IMR-90 (cell line): ENCODE data around the gene SEMA4A. TPM values are rescaled to one million over a fixed set of nuclear protein-coding genes. Genes with fewer than 3 reads are reported as not detected.
A peak's percentile ranks its signal among the peaks of the same experiment; 100 is the strongest.

Experiments
- ATAC-seq: fragments of 200-7000 bp; cut with Tn5 transposase; 2 replicates; pipeline ENCODE4 v1.9.1; 2020; ENCODE audit warnings: low read depth, mild to moderate bottlenecking, moderate library complexity
- BruUV-seq: library from RNA; stranded (reverse); fragments of 400-500 nt; replicated peaks from 2 replicates; lab custom pipeline; 2021; lab: Mats Ljungman, UMichigan
- CTCF ChIA-PET: fragments of 300-600 bp; formaldehyde crosslinking; extraction: SDS; loops from one replicate; lab custom pipeline; 2021; ENCODE audit warnings: antibody characterized with exemption; lab: Yijun Ruan, JAX
- POLR2A ChIA-PET: fragments of 300-600 bp; sonication (Branson Sonifier 250); formaldehyde crosslinking; loops from one replicate; lab custom pipeline; 2022; ENCODE audit warnings: antibody characterized with exemption; ENCODE audit not compliant: unreplicated experiment; lab: Charles Lee
- DNase-seq: peaks from one replicate; pipeline ENCODE4 v3.0.0; 2013
- H2AFZ ChIP-seq: replicated peaks from 2 replicates; pipeline ENCODE3; 2013; ENCODE audit warnings: low read length, mild to moderate bottlenecking; ENCODE audit not compliant: poor library complexity
- H2AK5ac ChIP-seq: 2 replicates; pipeline ENCODE4 v1.6.1; 2013; ENCODE audit warnings: low read depth, low read length, inconsistent platforms
- H2AK9ac ChIP-seq: replicated peaks from 2 replicates; pipeline ENCODE3; 2013; ENCODE audit warnings: mild to moderate bottlenecking, low read depth, low read length, moderate library complexity; ENCODE audit not compliant: poor library complexity
- H2BK120ac ChIP-seq: 2 replicates; pipeline ENCODE4 v1.6.1; 2013; ENCODE audit warnings: low read depth, low read length, inconsistent platforms
- H2BK15ac ChIP-seq: 3 replicates; pipeline ENCODE4 v1.6.1; 2013; ENCODE audit warnings: low read depth, low read length, inconsistent platforms
- H2BK20ac ChIP-seq: 2 replicates; pipeline ENCODE4 v1.6.1; 2013; ENCODE audit warnings: low read depth, mild to moderate bottlenecking, inconsistent platforms, low read length, moderate library complexity
- H2BK5ac ChIP-seq: 2 replicates; pipeline ENCODE4 v1.6.1; 2013; ENCODE audit warnings: mild to moderate bottlenecking, low read depth, low read length, inconsistent platforms; ENCODE audit not compliant: poor library complexity, severe bottlenecking
- H3K14ac ChIP-seq: replicated peaks from 2 replicates; pipeline ENCODE4 v1.6.1; 2013; ENCODE audit warnings: low read depth, low read length, inconsistent platforms
- H3K18ac ChIP-seq: 2 replicates; pipeline ENCODE4 v1.6.1; 2013; ENCODE audit warnings: low read depth, low read length, control low read depth
- H3K23ac ChIP-seq: 2 replicates; pipeline ENCODE4 v1.6.1; 2013; ENCODE audit warnings: low read depth, low read length, inconsistent platforms
- H3K27ac ChIP-seq: 2 replicates; pipeline ENCODE4 v1.5.1; 2013; ENCODE audit warnings: mild to moderate bottlenecking, control low read depth, low read length; ENCODE audit not compliant: insufficient read depth
- H3K27me3 ChIP-seq: 2 replicates; pipeline ENCODE4 v1.6.1; 2013; ENCODE audit warnings: low read length; ENCODE audit not compliant: control insufficient read depth, insufficient read depth
- H3K36me3 ChIP-seq: 2 replicates; pipeline ENCODE4 v1.6.1; 2013; ENCODE audit warnings: low read length, mixed read lengths; ENCODE audit not compliant: control insufficient read depth, insufficient read depth
- H3K4ac ChIP-seq: 2 replicates; pipeline ENCODE4 v1.6.1; 2013; ENCODE audit warnings: low read depth, low read length, inconsistent platforms
- H3K4me1 ChIP-seq: 2 replicates; pipeline ENCODE4 v1.6.1; 2013; ENCODE audit warnings: low read length, mixed read lengths; ENCODE audit not compliant: control insufficient read depth, insufficient read depth
- H3K4me2 ChIP-seq: 2 replicates; pipeline ENCODE4 v1.6.1; 2013; ENCODE audit warnings: low read depth, mild to moderate bottlenecking, control low read depth, low read length, moderate library complexity
- H3K4me3 ChIP-seq: 2 replicates; pipeline ENCODE4 v1.5.1; 2013; ENCODE audit warnings: low read depth, mild to moderate bottlenecking, control low read depth, low read length, moderate library complexity; ENCODE audit not compliant: insufficient read depth
- H3K56ac ChIP-seq: 2 replicates; pipeline ENCODE4 v1.6.1; 2013; ENCODE audit warnings: low read length, inconsistent platforms; ENCODE audit not compliant: insufficient read depth; ENCODE audit errors: extremely low read depth
- H3K79me1 ChIP-seq, 2 experiments: 2 replicates each; pipeline ENCODE4 v1.6.1; 2013; ENCODE audit warnings: low read length in 2 of 2, inconsistent platforms in 1 of 2, low read depth in 1 of 2
- H3K9ac ChIP-seq: 2 replicates; pipeline ENCODE4 v1.6.1; 2013; ENCODE audit warnings: low read depth, low read length, control low read depth
- H3K9me1 ChIP-seq: 2 replicates; pipeline ENCODE4 v1.6.1; 2013; ENCODE audit warnings: low read length, inconsistent platforms; ENCODE audit not compliant: insufficient read depth
- H3K9me3 ChIP-seq: 2 replicates; pipeline ENCODE4 v1.6.1; 2013; ENCODE audit warnings: low read length; ENCODE audit not compliant: control insufficient read depth, insufficient read depth
- H4K20me1 ChIP-seq: 2 replicates; pipeline ENCODE4 v1.6.1; 2013; ENCODE audit warnings: low read length, inconsistent platforms; ENCODE audit not compliant: insufficient read depth
- H4K5ac ChIP-seq: 2 replicates; pipeline ENCODE4 v1.6.1; 2013; ENCODE audit warnings: mild to moderate bottlenecking, low read depth, low read length, control low read depth
- H4K8ac ChIP-seq, 2 experiments: 2 replicates each; pipeline ENCODE4 v1.6.1; 2013; ENCODE audit warnings: low read depth in 2 of 2, low read length in 2 of 2, control low read depth in 1 of 2, inconsistent platforms in 1 of 2
- H4K91ac ChIP-seq: 2 replicates; pipeline ENCODE4 v1.6.1; 2013; ENCODE audit warnings: low read depth, low read length, inconsistent platforms; ENCODE audit not compliant: insufficient read depth
- BHLHE40 ChIP-seq: fragments of 150-350 bp; IDR thresholded peaks from 2 replicates; pipeline ENCODE4 v1.6.1; 2016; ENCODE audit warnings: mild to moderate bottlenecking, low read depth, low read length
- MAFK ChIP-seq: IDR thresholded peaks from 2 replicates; pipeline ENCODE4 v1.6.1; 2012; ENCODE audit warnings: low read depth, low read length, improper control_type of control experiment
- MXI1 ChIP-seq: IDR thresholded peaks from 2 replicates; pipeline ENCODE4 v1.6.1; 2012; ENCODE audit warnings: low read depth, mild to moderate bottlenecking, low read length, moderate library complexity, borderline replicate concordance
- POLR2A ChIP-seq: IDR thresholded peaks from 2 replicates; pipeline ENCODE4 v1.6.1; 2012; ENCODE audit warnings: mild to moderate bottlenecking, low read depth, low read length
- RAD21 ChIP-seq: IDR thresholded peaks from 2 replicates; pipeline ENCODE4 v1.6.1; 2012; ENCODE audit warnings: low read length, improper control_type of control experiment
- RCOR1 ChIP-seq: IDR thresholded peaks from 2 replicates; pipeline ENCODE4 v1.6.1; 2012; ENCODE audit warnings: mild to moderate bottlenecking, low read length, improper control_type of control experiment; ENCODE audit not compliant: insufficient replicate concordance
- RFX5 ChIP-seq: IDR thresholded peaks from 2 replicates; pipeline ENCODE4 v1.8.0; 2012; ENCODE audit warnings: low read depth, mild to moderate bottlenecking, low read length, moderate library complexity
- WGBS, 2 experiments: methylation state at CpG; one replicate each; pipeline versions ENCODE4 v1.1.5 to v1.1.7; 2013; ENCODE audit warnings: missing lambda C conversion rate in 2 of 2; ENCODE audit not compliant: insufficient read length in 1 of 2; ENCODE audit errors: extremely low coverage in 2 of 2; 5-methylcytosine and 5-hydroxymethylcytosine counted together
- dilution Hi-C: fragments of 300-500 bp; cut with HindIII; formaldehyde crosslinking; loops from one replicate; pipeline ENCODE4 v1.14.3; 2018; ENCODE audit warnings: low sequenced_read_pairs; ENCODE audit not compliant: unreplicated experiment
- in situ Hi-C: fragments of 300-500 bp; cut with MboI; formaldehyde crosslinking; loops from 3 replicates; pipeline ENCODE4 v1.14.3; 2019; ENCODE audit warnings: low sequenced_read_pairs, inconsistent platforms, mixed read lengths
- intact Hi-C: fragments of 100-400 bp; cut with micrococcal nuclease; formaldehyde crosslinking; loops from 2 replicates; pipeline ENCODE4 v1.10.0; 2022
- polyA plus RNA-seq, 3 experiments: library from polyadenylated mRNA; depleted of rRNA; stranded (reverse); fragments of >200 nt; gene quantifications; 2 replicates each; pipeline ENCODE4 v1.2.3, GENCODE V29; 2012; ENCODE audit warnings: low replicate concordance in 1 of 3
- total RNA-seq: library from RNA; depleted of rRNA; stranded (reverse); fragments of >200 nt; gene quantifications from 2 replicates; pipeline ENCODE4 v1.2.3, GENCODE V29; 2012
- TF ChIP-seq, protein P1 (sequence below): conservative IDR thresholded peaks from 2 replicates; pipeline ENCODE4 v1.5.1; 2012; ENCODE audit warnings: mild to moderate bottlenecking, low read depth, low read length, improper control_type of control experiment
- TF ChIP-seq, protein P2 (sequence below): fragments of 150-350 bp; IDR thresholded peaks from 2 replicates; pipeline ENCODE4 v1.6.1; 2017; ENCODE audit warnings: mild to moderate bottlenecking, antibody characterized with exemption, low read length, low read depth

SEMA4A gene
- total and polyA plus RNA-seq, 2 of the 4 experiments (the other 2 are of a cell fraction) = 0.18 to 0.86 TPM

DNA sequence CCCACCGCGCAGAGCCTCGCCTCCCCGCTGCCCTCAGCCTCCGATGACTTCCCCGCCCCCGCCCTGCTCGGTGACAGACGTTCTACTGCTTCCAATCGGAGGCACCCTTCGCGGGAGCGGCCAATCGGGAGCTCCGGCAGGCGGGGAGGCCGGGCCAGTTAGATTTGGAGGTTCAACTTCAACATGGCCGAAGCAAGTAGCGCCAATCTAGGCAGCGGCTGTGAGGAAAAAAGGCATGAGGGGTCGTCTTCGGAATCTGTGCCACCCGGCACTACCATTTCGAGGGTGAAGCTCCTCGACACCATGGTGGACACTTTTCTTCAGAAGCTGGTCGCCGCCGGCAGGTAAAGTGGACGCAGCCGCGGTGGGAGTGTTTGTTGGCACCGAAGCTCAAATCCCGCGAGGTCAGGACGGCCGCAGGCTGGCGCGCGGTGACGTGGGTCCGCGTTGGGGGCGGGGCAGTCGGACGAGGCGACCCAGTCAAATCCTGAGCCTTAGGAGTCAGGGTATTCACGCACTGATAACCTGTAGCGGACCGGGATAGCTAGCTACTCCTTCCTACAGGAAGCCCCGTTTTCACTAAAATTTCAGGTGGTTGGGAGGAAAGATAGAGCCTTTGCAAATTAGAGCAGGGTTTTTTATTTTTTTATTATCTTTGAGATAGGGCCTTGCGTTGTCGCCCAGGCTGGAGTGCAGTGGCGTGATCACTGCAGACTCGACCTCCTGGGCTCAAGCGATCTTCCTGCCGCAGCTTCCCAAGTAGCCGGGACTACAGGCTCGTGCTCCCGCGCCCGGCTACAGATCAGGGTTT lies 59.7 kb downstream of the SEMA4A start, which contains the start of gene PMF1 (continued):
- TF ChIP-seq RAD21 (no peak), RFX5 (no peak), RCOR1 (no peak)

DNA sequence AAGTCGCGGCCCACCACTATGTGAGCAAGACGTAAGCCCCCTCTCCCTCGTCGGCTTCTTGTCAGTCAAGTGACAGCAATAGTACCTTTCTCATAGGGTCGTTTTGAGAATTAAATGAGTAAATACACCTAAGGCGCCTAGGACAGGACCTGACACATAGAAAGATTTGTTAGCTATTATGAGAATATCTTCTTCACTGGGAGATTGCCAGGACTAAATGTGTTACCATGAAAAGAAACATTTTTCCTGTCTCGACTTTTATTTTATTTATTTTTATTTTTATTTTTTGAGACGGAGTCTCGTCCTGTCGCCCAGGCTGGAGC lies 60.2 kb downstream of the SEMA4A start:
- BruUV-seq = no TSS peak
- Histone ChIP-seq H3K9me1 (0 out of 2 replicates have a peak, but pooled peaks cover 5% of the 10 kb centered on the region), H2BK15ac (no peak overlapping the region), H3K9me3 (no peaks in the 10 kb centered on the region), H3K4me1 (0 out of 2 replicates have a peak, but pooled peaks cover 2% of the 10 kb centered on the region), H3K18ac (no peak overlapping the region), H2BK120ac (no peak overlapping the region), H2AFZ (peak overlapping the region; percentile 99), H3K79me1 (peaks cover 12 to 40% of the 10 kb centered on the region in 2 experiments), H3K23ac (peak overlapping the region; percentile 71; the same call in 1 of the 2 replicates), H3K27me3 (no peaks in the 10 kb centered on the region), H3K9ac (peak overlapping the region; percentile 60), H3K14ac (peak overlapping the region; percentile 85), H3K4me2 (peak overlapping the region; percentile 86), H3K4me3 (peak overlapping the region; percentile 74), H4K8ac (peak overlapping the region; percentile 34 to 98), H2AK5ac (0 out of 2 replicates have a peak overlapping the region, but pooled peaks have one; percentile 5), H4K91ac (0 out of 2 replicates have a peak overlapping the region, but pooled peaks have one; percentile 59), H3K4ac (peak overlapping the region; percentile 45), H2AK9ac (no peak overlapping the region), H3K56ac (peak overlapping the region; percentile 52; the same call in 1 of the 2 replicates), H2BK20ac (no peak overlapping the region), H4K5ac (peak overlapping the region; percentile 44; the same call in 1 of the 2 replicates), H3K36me3 (peaks cover 14% of the 10 kb centered on the region), H2BK5ac (peak overlapping the region; percentile 52), H3K27ac (peak overlapping the region; percentile 42), H4K20me1 (no peaks in the 10 kb centered on the region)
- no peak for TF ChIP-seq RFX5
- TF ChIP-seq POLR2A = no peak
- TF ChIP-seq MAFK = no peak
- TF ChIP-seq RAD21 = no peak
- no peak for TF ChIP-seq MXI1
- TF ChIP-seq, protein P1, sequence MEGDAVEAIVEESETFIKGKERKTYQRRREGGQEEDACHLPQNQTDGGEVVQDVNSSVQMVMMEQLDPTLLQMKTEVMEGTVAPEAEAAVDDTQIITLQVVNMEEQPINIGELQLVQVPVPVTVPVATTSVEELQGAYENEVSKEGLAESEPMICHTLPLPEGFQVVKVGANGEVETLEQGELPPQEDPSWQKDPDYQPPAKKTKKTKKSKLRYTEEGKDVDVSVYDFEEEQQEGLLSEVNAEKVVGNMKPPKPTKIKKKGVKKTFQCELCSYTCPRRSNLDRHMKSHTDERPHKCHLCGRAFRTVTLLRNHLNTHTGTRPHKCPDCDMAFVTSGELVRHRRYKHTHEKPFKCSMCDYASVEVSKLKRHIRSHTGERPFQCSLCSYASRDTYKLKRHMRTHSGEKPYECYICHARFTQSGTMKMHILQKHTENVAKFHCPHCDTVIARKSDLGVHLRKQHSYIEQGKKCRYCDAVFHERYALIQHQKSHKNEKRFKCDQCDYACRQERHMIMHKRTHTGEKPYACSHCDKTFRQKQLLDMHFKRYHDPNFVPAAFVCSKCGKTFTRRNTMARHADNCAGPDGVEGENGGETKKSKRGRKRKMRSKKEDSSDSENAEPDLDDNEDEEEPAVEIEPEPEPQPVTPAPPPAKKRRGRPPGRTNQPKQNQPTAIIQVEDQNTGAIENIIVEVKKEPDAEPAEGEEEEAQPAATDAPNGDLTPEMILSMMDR = no peak
- no peak for TF ChIP-seq RCOR1
- TF ChIP-seq, protein P2, sequence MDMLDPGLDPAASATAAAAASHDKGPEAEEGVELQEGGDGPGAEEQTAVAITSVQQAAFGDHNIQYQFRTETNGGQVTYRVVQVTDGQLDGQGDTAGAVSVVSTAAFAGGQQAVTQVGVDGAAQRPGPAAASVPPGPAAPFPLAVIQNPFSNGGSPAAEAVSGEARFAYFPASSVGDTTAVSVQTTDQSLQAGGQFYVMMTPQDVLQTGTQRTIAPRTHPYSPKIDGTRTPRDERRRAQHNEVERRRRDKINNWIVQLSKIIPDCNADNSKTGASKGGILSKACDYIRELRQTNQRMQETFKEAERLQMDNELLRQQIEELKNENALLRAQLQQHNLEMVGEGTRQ = no peak
- TF ChIP-seq BHLHE40 = no peak
- POLR2A ChIA-PET = interaction anchor here (1.0 to 1.9 kb wide), 3 partner anchors 11 to 20 kb away, joined by 3 to 16 read pairs (median 3); partner anchors contain the start of gene SLC25A44
- intact Hi-C loops (no loop called here), in situ Hi-C loops (loop anchor here (5.0 kb wide), 1 partner anchor 51 kb away; no protein-coding TSS in a partner anchor), dilution Hi-C loops (no loop called here)
- DNase-seq (no peak), ATAC-seq (no peak)
- CTCF ChIA-PET = interaction anchor here (1.4 to 1.6 kb wide), 3 partner anchors 12 to 84 kb away, joined by 3 to 11 read pairs (median 4); no protein-coding TSS in a partner anchor
- 27% methylated on average over 3 of the region's 11 CpGs; no CpG with 5 or more reads in 1 of the 2 experiments for WGBS, 2 experiments
